HG03378 (cell line): ENCODE data around the gene BUB3.

Experiments used
- ATAC-seq: cut with Tn5 transposase; IDR thresholded peaks from one replicate; pipeline ENCODE4 v1.9.1; 2021; ENCODE audit warnings: mild to moderate bottlenecking, moderate library complexity; ENCODE audit not compliant: unreplicated experiment

BUB3 gene

GRCh38 chr10:123202506-123202905 lies 48.3 kb downstream of the BUB3 start:
- ATAC-seq, result no peak

- no peak for ATAC-seq
Measured at GRCh38 chr10:123203393-123204126, 49.4 kb downstream of the BUB3 start.

GRCh38 chr10:123204127-123204461 lies 49.9 kb downstream of the BUB3 start:
- no peak for ATAC-seq

GRCh38 chr10:123205041-123205440 lies 50.8 kb downstream of the BUB3 start:
- no peak for ATAC-seq

- ATAC-seq, result no peak
Measured at GRCh38 chr10:123212063-123212462, 57.9 kb downstream of the BUB3 start.

GRCh38 chr10:123212640-123213039 lies 58.4 kb downstream of the BUB3 start:
- no peak for ATAC-seq

GRCh38 chr10:123213192-123213591 lies 59.0 kb downstream of the BUB3 start:
- no peak for ATAC-seq
